ENCODE results near the gene ATF6.

The ATF6 gene

DNA sequence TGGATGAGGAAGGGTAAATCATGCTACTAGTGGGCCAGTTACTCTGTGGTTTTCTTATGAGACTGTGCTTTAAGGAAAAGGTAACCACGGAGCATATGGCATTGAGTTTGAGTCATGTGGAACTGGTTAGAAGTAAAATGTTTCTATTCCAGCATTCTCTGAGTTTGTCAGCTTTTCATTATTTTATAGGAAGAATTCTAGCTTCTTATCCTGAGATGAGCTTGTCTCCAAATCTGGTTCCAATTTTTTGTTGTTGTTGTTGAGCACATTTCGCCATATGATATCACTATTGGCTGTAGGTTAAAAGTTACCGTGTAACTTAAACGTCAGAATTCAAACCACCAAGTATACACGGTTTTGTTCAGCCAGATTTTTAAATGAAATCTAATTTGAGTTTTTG is 69.9 kb downstream of the ATF6 start:
- DNase-seq: no peak

DNA sequence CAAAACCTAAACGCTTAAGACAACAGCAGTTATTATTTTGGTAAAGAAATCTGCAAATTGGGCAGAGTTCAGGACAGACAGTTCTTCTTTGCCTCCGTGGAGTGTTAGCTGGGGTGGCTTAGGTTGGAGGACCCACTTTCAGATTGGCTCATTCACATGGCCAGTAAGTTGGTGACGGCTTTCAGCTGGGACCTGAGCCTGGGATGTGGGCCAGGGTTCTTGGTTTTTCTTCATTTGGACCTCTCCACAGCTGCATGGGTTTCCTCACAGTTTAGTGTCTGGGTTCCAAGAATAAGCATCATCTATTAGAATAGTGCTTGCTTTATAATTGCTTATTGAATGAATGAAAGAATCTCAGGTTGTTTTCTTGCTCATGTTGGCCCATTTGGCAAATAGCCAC is 72.2 kb downstream of the ATF6 start:
- DNase-seq: no peak

DNA sequence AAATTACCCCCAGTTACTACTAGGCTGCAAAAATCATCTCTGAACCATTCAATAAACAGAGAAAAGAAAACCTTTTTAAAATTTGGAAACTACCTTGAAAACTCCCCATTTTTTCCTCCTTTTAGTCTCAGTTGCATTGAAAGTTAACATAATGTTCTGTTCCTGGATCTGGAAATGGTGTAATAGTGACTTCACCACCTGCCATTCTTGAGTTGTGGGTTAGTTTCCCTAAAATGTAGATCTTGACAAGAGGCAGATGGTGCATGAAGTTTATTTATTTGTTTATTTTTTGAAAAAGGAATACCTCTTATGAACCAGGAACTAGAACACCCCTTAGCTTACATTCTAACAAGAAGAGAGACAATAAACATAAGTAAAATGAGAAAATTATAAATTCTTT is 72.8 kb downstream of the ATF6 start:
- DNase-seq: no peak

DNA sequence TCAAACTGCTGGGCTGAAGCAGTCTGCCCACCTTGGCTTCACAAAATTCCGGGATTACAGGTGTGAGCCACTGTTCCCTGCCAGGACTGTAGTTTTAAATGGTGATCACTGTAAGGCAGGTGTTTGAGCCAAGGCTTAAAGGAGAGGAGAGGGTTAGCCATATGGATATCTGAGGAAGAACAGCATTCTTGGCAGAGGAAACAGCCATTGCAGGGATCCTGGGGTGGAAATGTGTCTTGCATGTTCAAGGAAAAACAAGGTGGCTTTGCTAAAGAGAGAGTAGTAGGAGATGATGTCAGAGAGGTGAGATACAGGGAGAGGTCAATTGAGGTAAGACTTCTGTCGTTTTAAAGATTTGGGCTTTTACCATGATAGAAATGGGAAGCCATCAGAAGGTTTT is 73.5 kb downstream of the ATF6 start:
- DNase-seq: no peak

DNA sequence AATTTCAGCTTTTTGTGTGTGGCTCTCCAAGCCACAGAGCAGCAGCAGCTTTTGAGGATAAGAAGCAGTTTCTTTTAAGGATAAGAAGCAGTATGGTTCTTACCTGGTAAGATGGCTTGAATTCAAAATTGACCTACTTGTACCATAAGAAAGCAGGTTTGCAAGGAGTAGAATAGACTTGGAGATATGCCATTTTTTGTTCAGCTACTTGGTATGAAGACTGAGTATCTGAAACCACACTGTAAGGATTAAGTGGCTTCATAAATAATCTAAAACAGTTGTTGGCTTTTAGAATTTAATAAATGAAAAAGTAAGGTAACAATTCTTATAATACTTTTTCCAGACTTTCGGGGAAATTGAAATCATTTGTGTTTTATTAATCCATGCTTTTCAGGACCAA is 74.2 kb downstream of the ATF6 start:
- no peak for DNase-seq

DNA sequence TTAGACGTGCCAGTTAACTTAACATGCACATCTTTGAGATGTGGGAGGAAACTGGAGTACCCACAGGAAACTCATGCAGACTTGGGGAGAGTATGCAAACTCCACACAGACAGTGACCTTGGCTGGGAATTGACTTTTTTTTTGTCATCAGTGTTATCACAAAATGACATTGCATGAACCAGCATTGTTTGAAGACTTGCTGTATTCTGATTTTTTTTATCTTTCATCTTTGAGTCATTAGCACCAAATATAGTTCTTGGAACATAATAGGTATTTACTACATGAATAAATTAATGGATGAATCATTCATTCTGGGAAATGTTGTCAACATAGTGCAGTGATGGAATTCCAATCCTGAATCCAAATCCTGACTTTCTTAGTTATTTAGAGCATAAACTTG is 77.0 kb downstream of the ATF6 start:
- no peak for DNase-seq

DNA sequence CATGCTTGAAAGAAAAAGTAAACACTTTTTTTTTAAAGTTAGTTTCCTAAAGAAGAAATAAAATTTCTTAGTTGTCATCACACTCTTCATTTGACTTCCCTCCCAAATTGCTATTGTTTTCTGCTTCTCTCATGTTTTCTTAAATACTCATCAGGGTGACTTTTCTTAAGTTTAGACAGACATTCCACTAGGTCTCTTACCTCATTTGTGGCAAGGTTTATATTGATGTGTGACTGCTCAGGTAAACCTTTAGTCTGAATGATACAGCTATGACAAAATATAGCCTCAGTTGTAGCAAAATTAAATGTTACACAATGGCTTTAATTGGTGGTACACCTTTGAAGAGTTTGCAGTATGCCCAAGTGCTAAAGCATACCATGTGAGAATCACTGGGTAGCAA is 78.6 kb downstream of the ATF6 start:
- no peak for DNase-seq

DNA sequence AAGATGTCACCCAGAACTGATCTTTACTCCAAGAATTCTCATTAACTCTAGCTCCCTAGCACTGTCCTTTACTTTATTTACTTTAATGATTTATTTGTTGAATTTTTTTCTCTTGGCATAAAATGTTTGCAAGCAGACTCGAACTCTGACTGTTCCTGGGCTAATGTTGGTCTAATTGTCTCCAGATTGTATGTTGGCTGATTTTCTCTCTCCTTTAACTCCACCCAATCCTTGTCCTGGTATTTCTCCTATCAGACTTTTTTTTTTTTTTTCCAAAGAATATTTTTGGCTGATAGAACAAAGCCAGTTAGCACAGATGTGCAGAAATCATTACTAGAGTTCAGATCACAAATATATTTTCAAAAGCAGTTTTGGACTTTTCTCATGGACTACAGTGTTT is 82.6 kb downstream of the ATF6 start:
- no peak for DNase-seq

DNA sequence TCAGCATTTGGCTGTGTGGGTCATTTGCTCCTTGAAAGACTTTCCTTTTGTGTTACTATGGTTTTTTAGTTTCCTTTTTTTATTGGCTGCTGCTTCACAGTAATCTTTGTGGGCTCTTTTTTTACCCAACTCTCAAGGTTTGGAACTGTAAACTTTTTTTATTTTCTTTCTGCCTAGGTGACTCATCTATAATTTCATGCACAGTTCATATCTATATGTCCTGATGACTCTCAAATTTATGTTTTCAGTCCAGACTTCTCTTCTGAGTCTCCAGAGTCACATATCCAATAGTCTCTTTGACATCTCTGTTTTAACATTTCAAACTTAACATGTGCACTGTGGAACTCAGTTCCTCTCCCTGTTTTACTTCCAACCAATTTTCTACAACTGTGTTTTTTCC is 83.4 kb downstream of the ATF6 start:
- DNase-seq: no peak

DNA sequence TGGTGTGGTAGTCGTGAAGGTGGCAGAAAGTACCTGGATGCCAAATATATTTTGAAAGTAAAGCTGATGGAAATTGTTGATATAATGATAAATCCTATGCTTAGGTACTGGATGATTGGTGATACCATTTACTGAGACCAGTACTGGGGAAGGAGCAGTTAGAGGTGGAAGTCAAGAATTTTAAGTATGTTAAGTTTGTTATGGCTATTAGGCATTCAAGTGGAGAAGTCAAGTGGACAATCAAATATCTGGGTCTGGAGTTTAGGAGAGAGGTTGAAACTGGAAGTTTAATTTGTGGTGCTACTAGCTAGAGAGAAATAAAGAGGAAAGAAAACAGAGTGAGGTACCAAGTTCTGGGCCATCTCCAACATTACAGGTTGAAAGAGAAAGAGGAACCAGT is 89.1 kb downstream of the ATF6 start:
- DNase-seq: no peak

DNA sequence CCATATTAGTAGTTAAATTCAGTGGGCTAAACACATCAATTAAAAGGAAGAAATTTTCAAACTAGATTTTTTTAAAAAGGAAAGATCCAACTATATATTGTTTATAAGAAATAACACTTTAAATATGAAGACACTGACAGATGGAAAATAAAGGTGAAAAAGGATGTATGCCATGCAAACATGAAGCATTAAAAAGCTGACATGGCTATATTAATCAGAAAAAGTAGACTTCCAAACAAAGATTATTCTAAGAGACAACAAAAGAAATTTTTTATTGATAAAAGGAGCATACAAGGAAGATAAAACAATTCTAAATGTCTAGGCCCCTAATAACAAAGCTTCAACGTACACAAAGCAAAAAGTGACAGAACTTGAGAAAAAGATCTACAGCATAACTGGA is 92.2 kb downstream of the ATF6 start:
- no peak for DNase-seq

DNA sequence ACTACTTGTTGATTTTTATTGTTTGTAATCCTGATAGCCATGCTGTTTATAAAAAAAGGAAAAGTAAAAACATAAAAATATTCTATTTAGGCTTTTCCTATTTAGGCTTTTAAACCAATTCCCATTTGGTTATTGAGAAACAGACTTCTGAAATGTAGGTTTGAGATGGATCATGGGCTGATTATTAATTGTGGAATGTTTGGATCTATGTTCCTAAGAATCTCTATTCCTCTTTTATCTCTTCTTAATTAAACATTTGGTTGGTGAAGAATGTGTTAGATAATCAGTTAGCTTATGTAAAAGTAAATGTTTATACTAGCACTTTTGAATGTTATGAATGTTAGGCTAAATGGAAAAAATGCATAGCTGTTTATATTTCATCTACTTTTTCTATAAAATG is 97.4 kb downstream of the ATF6 start:
- DNase-seq: no peak

DNA sequence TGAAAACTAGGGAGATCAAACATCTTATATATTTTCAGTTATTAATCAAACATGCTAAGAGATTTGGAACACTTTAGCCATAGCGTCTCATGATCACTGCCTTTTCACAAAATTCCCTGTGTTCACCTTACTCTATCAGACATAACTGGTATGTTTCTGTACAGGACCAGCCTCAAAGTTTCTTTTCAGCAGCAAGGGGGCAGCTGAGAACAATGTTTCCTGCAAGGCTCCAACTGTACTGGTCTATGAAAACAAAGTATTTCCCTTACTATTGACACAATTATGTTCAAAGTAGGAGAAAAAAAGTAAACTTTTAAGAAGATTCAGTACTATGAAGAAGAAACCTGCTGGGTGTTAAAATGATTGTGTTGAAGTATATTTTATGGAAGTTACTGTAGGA is 98.5 kb downstream of the ATF6 start:
- no peak for DNase-seq

DNA sequence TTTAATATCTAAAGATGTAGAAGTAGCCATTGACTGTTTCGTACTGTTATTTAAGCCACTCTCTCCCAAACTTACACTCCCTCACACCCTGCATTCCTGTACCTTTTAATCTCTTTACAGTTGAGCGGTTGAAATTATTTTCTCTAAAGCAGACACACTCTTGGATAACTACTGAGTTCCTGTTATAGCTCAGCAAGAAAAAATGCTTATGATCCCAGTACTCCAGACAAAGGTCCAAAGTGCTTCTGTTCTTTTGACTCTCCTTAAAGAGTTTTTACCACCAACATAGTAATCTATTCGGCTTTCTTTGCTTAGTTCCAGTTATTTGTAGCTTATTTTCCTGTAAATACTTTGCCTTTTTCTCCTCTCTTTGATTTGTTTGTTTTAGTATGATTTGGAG is 100.1 kb downstream of the ATF6 start:
- no peak for DNase-seq

DNA sequence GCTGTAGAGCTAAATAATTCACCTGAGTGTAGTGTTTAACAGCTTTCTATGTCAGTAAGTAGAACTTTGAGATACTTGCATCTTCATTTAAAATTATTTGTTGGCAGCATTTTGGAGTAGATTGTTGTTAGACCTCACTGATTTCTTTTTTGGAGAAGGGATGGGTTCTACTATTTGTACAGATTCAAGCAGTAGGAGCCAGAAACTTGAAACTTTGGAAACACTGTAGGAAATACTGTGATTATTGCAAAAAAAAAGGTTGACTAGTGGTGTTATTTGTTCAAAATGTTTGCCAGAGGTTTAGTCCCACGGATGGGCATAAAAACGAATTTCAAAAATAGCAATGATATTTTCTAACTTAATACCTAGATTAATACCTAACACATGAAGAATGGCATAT is 102.7 kb downstream of the ATF6 start:
- DNase-seq: no peak

DNA sequence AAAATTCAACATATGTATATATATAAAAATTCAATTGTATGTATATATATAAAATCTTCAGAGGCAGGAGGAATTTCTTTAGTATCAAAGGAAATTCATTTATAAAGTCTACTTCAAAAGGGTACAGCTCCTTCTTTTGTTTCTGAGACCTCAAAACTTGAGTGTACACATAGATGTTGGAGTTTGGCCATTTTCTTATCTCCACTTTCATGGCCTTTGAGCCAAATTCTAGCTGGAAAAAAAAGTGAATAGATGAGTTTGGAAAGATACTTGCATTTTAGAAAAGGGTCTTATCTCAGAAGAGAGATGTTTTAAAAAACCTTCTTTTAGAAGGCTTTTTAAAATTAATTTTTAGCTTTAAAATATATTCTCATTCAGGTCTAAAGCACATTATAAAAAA is 103.2 kb downstream of the ATF6 start:
- no peak for DNase-seq

DNA sequence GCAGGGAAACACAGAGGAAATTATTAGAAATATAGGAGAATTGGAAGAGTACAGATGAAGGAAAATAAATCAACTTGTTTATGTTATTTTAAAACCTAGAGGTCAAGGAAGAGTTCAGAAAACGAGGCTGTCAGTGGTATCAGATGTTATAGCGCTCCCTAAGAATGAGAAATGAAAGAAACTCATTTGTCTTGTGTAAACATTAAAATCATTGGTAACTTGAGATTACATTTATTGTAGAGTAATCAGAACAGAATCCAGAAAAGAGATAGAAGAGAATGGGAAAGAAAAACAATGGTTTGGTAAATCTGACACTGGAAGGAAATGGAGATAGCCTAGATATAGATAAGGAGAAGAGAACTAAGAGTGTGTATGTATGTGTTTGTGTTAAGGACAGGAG is 106.4 kb downstream of the ATF6 start:
- DNase-seq: no peak

DNA sequence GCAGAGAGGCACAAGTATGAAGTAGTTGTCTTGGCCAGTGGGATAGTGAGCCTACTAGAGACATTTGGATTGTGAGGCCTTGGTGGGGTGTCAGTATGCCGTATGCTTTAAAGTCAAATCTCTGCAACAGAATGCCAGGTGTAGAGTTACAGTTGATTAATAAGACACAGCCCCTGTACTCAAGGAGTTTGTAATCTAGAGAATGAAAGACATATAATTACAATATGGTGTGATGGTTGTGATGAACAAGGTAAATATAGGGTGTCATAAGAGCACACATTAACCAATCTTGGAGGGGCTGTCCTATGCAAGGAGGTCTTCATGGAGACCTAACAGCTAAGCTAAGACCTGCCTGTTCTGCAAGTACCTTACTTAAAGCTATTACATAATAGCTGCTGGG is 113.1 kb downstream of the ATF6 start:
- no peak for DNase-seq

DNA sequence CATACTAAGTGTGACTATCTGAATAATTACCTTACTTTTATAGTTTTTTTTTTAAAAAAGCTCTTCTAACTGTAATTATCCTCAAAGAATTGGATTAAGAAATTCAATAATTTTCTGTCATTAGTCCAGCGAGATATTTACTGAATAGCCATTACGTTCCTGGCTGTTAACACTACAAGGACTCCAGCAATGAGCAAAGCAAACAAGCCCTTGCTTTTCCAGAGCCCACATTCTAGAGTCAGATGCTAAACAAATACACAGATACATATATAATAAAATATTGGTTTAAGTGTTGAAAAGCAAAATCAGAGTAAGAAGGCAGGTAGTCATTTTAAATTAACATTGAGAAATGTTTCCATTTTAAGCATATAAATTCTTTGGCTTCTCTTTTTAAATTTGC is 118.4 kb downstream of the ATF6 start:
- no peak for DNase-seq

DNA sequence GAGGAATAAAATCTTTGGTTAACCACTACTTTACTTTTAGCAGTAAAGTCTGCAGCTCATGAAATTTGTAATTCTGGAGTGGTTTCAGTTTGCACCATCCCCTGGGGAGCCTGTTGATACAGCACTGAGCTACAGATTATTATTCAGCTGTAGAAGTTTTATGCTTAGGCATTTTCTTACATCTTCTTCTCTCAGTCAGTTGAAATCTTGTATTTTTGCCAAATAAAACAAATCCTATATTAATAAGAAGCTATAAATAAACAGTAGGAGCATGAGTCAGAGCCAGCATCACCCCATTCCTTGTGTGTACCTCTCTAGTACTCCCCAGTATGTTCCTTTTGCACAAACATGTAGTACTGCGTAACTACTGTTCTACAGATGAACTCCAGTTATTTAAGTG is 118.9 kb downstream of the ATF6 start:
- DNase-seq: no peak

DNA sequence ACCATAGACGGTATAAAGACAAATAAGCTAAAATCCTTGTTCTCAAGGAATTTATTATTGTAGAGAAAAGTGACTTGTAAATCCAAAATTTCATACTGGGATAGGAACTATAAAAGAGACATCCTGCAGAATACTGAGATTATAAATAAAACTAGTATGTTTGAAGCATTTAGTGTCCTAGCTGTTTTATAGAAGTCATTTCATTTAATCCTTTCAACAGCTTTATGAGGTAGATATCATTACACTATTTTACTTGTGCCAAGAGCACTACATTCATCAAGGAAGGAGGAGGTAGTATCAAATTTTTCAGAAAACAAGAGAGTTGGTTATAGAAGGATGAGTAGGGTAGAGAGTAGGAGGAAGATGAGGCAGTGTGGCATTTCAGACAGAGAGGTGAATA is 119.6 kb downstream of the ATF6 start:
- DNase-seq: no peak

DNA sequence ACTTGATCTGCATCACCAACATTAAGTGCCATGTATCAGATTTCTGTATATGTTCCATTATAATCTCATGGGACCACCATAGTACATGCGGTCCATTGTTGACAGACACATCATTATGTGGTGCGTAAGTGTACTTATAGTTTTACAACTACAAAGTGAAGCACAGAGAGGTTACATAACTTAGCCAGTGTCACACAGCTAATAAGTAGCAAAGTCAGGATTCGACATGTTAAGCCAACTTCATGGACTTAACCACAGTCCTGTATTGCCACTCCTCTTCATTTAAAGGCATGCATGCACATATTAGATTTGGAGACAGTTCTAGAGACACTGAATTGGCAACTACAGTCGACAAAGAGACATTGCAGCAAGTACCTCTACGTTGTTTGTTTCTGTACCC is 120.5 kb downstream of the ATF6 start:
- no peak for DNase-seq

DNA sequence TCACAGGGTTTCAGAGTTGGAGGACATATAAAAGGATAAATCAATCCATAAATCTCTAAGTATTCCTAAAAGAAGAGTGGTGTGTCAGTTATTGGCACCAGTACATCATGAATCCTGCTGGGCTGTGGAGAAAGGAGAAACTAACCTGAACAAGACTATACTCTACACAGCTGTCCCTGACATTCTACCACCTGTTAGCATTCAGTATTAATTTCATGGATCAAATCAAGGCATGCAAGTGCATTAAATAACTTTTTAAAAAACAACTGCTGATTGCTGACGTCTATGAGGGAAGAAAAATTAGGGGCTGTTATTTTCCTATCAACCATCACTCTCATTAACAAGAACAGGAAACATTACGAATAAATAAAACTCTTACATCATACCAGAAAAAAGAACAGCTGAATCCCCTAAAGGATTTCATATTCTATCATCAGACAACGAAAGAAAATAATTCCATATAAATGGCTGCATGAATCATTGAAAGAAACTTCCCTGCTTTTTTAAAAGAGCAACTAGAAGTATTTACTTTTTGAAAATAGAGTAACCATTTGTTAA is 121.7 kb downstream of the ATF6 start:
- no peak for DNase-seq

DNA sequence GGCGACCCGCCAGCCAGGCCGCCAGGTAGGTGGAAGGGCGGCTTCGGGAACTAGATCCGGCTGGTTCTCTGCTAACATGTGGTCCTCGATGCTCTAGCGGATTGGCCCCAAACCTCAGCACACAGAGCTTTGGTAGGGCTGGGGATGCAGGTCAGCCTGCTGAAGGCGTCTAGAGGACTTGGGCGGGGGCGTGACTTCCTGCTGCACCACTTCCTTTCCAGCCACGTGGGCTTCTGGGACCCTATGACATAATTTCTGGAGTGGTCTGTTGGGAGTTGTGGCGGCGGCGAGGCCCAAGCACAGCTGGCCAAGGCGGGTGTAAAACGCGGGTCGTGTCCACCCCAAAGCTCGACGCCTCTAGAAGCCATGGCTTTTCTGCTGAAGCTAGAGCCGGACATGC is 124.5 kb downstream of the ATF6 start:
- DNase-seq: no peak

DNA sequence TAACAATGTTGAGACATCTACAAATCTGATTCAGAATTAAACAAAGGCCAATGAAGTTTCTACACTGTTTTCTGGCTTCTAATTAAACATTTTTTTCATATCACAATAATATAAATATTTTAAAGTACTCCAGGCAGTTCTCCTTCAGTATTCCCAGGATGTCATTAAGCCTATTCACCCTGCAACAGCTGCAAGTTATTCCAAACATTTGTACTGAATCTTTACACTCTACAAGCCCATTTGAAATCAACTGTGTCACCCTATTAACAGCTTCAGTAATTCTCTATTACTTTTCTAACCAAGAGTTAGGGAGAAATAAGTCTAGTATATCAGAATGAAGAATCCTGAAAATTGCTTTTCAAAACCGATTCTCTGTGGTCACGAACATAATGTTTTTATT is 133.0 kb downstream of the ATF6 start:
- no peak for DNase-seq

DNA sequence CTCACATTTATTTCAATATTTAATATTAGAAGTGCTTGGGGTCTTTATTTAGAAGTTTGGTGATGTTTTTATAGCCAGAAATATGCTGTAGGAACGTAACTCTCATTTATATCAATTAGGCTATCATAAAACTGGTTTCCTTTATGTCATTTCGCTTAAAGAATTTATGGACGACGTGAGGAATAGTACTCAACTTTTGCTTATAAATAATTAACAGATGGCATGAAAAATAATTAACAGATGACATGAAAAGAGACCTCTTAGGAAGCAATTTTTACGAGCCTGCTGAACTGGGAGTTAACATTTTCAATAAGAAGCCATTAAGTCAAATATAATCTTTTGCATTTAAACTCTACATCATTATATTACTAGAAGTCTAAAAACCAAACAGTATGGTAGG is 134.0 kb downstream of the ATF6 start:
- no peak for DNase-seq

Data from activated CD4-positive, alpha-beta T cell treated with anti-CD3 and anti-CD28 coated beads, Interleukin-2, amount 50 U/mL, for 4 hours (primary cell).